GM18951 (cell line): ENCODE measurements around the gene KCNH3.
"Not testable (repeated sequence)": the region's sequence is repeated elsewhere in the genome, so short reads cannot be mapped to it uniquely, and the experiment has no call there.

Experiments
- POLR2A ChIP-seq: IDR thresholded peaks from 4 replicates; pipeline ENCODE4 v1.6.1; 2011; ENCODE audit warnings: mild to moderate bottlenecking; ENCODE audit not compliant: insufficient read length, insufficient read depth; ENCODE audit errors: extremely low read depth
- in situ Hi-C: fragments of 300-500 bp; cut with MboI; formaldehyde crosslinking; loops from one replicate; pipeline ENCODE4 v1.12.0; 2022; ENCODE audit warnings: low sequenced_read_pairs, mixed read lengths, inconsistent platforms; ENCODE audit not compliant: unreplicated experiment

The KCNH3 gene

DNA sequence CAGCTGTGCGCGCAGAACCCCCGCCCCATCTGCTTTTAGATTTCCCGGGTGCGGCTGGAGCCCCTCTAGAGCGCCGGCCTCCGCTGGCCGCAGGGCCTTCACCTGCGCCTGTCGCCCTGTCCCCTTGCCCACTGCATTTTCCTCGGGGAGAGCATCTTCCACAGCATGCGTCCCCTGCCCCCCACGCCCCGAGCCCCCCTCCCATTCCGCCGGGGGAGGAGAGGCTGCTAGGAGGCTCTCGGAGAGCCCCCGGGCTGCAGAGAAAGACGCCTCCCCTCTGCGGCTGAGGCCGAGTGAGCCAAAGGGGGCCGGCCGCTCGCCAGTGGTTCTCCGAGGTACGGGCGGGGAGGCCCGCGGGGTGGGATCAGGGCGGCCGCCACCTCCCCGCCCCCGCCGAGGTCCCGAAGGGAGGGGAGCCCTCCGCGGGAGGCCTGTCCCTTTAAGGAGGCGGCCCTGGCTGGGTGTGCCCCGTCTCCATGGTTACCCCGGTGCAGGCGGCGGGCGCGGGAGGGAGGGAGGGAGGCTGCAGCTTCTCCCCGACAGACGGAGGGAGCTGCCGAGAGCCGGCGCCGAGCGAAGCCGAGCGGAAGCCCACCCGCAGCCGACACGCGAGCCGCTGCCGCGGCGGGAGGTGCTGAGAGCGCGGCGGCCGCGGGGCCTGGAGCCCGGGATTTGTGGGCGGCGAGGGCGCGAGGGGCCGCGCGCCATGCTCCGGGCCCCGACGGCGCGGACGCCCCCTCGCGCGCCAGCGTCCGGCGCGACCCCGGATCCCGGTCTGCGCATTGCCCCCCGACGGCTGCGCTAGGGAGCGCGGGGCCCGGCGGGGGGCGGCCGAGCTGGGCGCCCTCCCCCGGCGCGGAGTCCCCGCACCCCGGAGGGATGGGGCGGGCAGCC is at the start of gene KCNH3:
KCNH3 (plus strand) TSS at position 521 of the 894 bp plus-strand sequence. CDS start 387 bp downstream, outside the sequence.
- no peak for TF ChIP-seq POLR2A
- in situ Hi-C loops = no loop called here

DNA sequence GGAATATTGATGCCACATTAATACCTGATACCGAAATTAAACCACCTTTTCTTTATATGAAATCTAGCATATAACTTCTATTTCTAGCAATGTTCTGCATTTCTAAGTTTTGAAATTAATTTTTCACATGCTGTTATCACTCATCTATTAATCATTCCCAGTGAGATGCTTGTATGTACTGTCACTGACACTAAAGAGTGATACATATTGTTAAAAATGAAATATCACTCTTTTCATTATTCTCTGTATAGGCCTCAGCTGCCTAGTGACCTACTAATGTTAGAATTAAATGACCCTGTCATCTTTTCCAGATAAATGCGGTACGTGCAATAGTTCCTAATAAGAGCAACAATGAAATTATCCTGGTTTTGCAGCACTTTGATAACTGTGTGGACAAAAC is 49.7 kb upstream of the KCNH3 start:
- no peak for TF ChIP-seq POLR2A
- in situ Hi-C loops = no loop called here

GRCh38 chr12:49489720-49490119 is 49.1 kb upstream of the KCNH3 start:
- in situ Hi-C loops = no loop called here
- TF ChIP-seq POLR2A = no peak

- no peak for TF ChIP-seq POLR2A
- in situ Hi-C loops = no loop called here
These were observed 47.0 kb upstream of the KCNH3 start for GRCh38 chr12:49491823-49492222.

- in situ Hi-C loops = no loop called here
- no peak for TF ChIP-seq POLR2A
These were observed 44.9 kb upstream of the KCNH3 start for GRCh38 chr12:49493900-49494299.

GRCh38 chr12:49496417-49497360 is 42.1 kb upstream of the KCNH3 start:
- in situ Hi-C loops = no loop called here
- no peak for TF ChIP-seq POLR2A

GRCh38 chr12:49501895-49502294 is 36.9 kb upstream of the KCNH3 start:
- no peak for TF ChIP-seq POLR2A
- in situ Hi-C loops = no loop called here

DNA sequence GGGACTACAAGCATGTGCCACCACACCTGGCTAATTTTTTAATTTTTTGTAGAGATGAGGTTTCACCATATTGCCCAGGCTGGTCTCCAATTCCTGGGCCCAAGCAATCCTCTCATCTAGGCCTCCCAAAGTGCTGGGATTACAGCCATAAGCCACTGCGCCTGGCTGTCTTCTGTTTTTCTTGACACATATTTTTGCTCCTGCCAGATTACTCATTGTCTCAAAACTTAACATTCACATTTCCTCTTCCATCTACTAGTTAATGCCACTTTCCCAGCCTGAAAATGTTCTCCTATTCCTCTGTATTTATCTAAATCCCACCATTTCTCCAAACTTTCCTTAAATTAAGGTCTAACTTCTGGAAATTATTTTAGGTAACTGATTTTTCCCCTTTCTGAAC is 36.2 kb upstream of the KCNH3 start:
- in situ Hi-C loops = no loop called here

GRCh38 chr12:49503674-49504180 is 35.1 kb upstream of the KCNH3 start:
- TF ChIP-seq POLR2A = no peak
- in situ Hi-C loops = no loop called here

More for the DNA sequence above, 36.2 kb upstream of the KCNH3 start:
- TF ChIP-seq POLR2A = no peak

GRCh38 chr12:49505672-49506071 is 33.2 kb upstream of the KCNH3 start:
- TF ChIP-seq POLR2A = no peak
- in situ Hi-C loops = no loop called here

- TF ChIP-seq POLR2A = no peak
- in situ Hi-C loops = no loop called here
These were observed 31.7 kb upstream of the KCNH3 start for GRCh38 chr12:49507139-49507538.

GRCh38 chr12:49509681-49510080 is 29.1 kb upstream of the KCNH3 start:
- in situ Hi-C loops = not testable (repeated sequence)

GRCh38 chr12:49511410-49511809 is 27.4 kb upstream of the KCNH3 start:
- TF ChIP-seq POLR2A = no peak
- in situ Hi-C loops = no loop called here
